KMS-11 (cell line): ENCODE results near the gene AGT.

Experiments
- H2AFZ ChIP-seq: fragments of 200-600 bp; sonication (generic); 2 replicates; pipeline ENCODE4 v1.6.1; 2016; ENCODE audit warnings: antibody characterized with exemption, mixed run types, low read depth
- H3K27ac ChIP-seq: fragments of 200-600 bp; sonication (generic); 2 replicates; pipeline ENCODE4 v1.6.1; 2016; ENCODE audit warnings: mild to moderate bottlenecking, mixed run types
- H3K27me3 ChIP-seq: fragments of 200-600 bp; sonication (generic); 2 replicates; pipeline ENCODE4 v1.6.1; 2017; ENCODE audit warnings: mild to moderate bottlenecking, low read depth, mixed run types, moderate library complexity; ENCODE audit not compliant: insufficient read depth
- H3K36me3 ChIP-seq: fragments of 200-600 bp; sonication (generic); 2 replicates; pipeline ENCODE4 v1.6.1; 2017; ENCODE audit warnings: mild to moderate bottlenecking, mixed run types; ENCODE audit not compliant: insufficient read depth
- H3K4me1 ChIP-seq: fragments of 200-600 bp; sonication (generic); 2 replicates; pipeline ENCODE4 v1.6.1; 2016; ENCODE audit warnings: mild to moderate bottlenecking, low read depth, mixed run types; ENCODE audit not compliant: poor library complexity, severe bottlenecking
- H3K4me2 ChIP-seq: fragments of 200-600 bp; sonication (generic); 2 replicates; pipeline ENCODE4 v1.7.0; 2016; ENCODE audit warnings: mild to moderate bottlenecking, mixed run types
- H3K4me3 ChIP-seq: fragments of 200-600 bp; sonication (generic); IDR thresholded peaks from 2 replicates; pipeline ENCODE4 v1.6.1; 2017; ENCODE audit warnings: low read depth, low read length, mixed read lengths; ENCODE audit not compliant: insufficient read depth
- H3K79me2 ChIP-seq: fragments of 200-600 bp; sonication (generic); 2 replicates; pipeline ENCODE4 v1.6.1; 2016; ENCODE audit warnings: low read depth, mixed run types; ENCODE audit not compliant: insufficient read depth
- H3K9ac ChIP-seq: fragments of 200-600 bp; sonication (generic); 2 replicates; pipeline ENCODE4 v1.6.1; 2016; ENCODE audit warnings: mild to moderate bottlenecking, mixed run types
- H4K20me1 ChIP-seq: fragments of 200-600 bp; sonication (generic); 2 replicates; pipeline ENCODE4 v1.6.1; 2016; ENCODE audit warnings: mild to moderate bottlenecking, mixed run types; ENCODE audit not compliant: insufficient read depth
- CTCF ChIP-seq: fragments of 200-600 bp; sonication (generic); conservative IDR thresholded peaks from 2 replicates; pipeline ENCODE4 v1.6.1; 2017; ENCODE audit warnings: low read depth, mild to moderate bottlenecking, antibody characterized with exemption, low read length, moderate library complexity, mixed read lengths

The AGT gene

GRCh38 chr1:230679192-230679591 is 34.7 kb downstream of the AGT start:
- H4K20me1 ChIP-seq: no peaks in the 10 kb centered on the region
- H3K27ac ChIP-seq: peak overlapping the region; percentile 64; the same call in 1 of the 2 replicates
- no peak for TF ChIP-seq CTCF
- no peak overlapping the region for H2AFZ ChIP-seq
- peaks cover 53% of the 10 kb centered on the region for H3K4me1 ChIP-seq
- H3K4me3 ChIP-seq: no peak overlapping the region
- H3K27me3 ChIP-seq: no peaks in the 10 kb centered on the region
- H3K4me2 ChIP-seq: no peak overlapping the region; the same call in 1 of the 2 replicates
- H3K79me2 ChIP-seq: no peaks in the 10 kb centered on the region
- H3K9ac ChIP-seq: no peak overlapping the region
- H3K36me3 ChIP-seq: peaks cover 6% of the 10 kb centered on the region; the same call in 1 of the 2 replicates

- no peak for TF ChIP-seq CTCF
- no peak overlapping the region for H3K27ac ChIP-seq
- no peaks in the 10 kb centered on the region for H3K79me2 ChIP-seq
- peaks cover 45% of the 10 kb centered on the region for H3K4me1 ChIP-seq
- peaks cover 10% of the 10 kb centered on the region; the same call in 1 of the 2 replicates for H3K36me3 ChIP-seq
- no peaks in the 10 kb centered on the region for H4K20me1 ChIP-seq
- H3K4me2 ChIP-seq: no peak overlapping the region
- no peak overlapping the region for H3K9ac ChIP-seq
- H3K27me3 ChIP-seq: no peaks in the 10 kb centered on the region
- no peak overlapping the region for H3K4me3 ChIP-seq
- no peak overlapping the region for H2AFZ ChIP-seq
These were observed 36.7 kb downstream of the AGT start for GRCh38 chr1:230677200-230677599.

- TF ChIP-seq CTCF: no peak
- Histone ChIP-seq H2AFZ (no peak overlapping the region), H3K36me3 (peaks cover 10% of the 10 kb centered on the region; the same call in 1 of the 2 replicates)
These were observed 39.3 kb downstream of the AGT start for GRCh38 chr1:230674581-230674980.

GRCh38 chr1:230669543-230669942 is 44.4 kb downstream of the AGT start:
- Histone ChIP-seq H3K27me3 (no peaks in the 10 kb centered on the region), H3K4me2 (no peak overlapping the region), H3K79me2 (no peaks in the 10 kb centered on the region), H3K9ac (no peak overlapping the region), H3K4me1 (no peaks in the 10 kb centered on the region), H2AFZ (no peak overlapping the region), H3K4me3 (no peak overlapping the region), H3K36me3 (peaks cover 8% of the 10 kb centered on the region; the same call in 1 of the 2 replicates), H3K27ac (no peak overlapping the region), H4K20me1 (no peaks in the 10 kb centered on the region)
- TF ChIP-seq CTCF: no peak

More at GRCh38 chr1:230674581-230674980, 39.3 kb downstream of the AGT start:
- no peaks in the 10 kb centered on the region for H4K20me1 ChIP-seq
- H3K4me1 ChIP-seq: peaks cover 19% of the 10 kb centered on the region
- no peak overlapping the region for H3K27ac ChIP-seq
- no peak overlapping the region for H3K4me2 ChIP-seq
- no peak overlapping the region for H3K4me3 ChIP-seq
- H3K9ac ChIP-seq: no peak overlapping the region
- H3K79me2 ChIP-seq: no peaks in the 10 kb centered on the region
- H3K27me3 ChIP-seq: no peaks in the 10 kb centered on the region
